Endothelial cell (in vitro differentiated cells): ENCODE measurements around the gene PRMT6. TPM values are rescaled to one million over a fixed set of nuclear protein-coding genes. Genes with fewer than 3 reads are reported as not detected.

Experiments
- DNase-seq: peaks from one replicate; pipeline ENCODE4 v3.0.0; 2021; ENCODE audit warnings: low spot score
- H3K27ac Mint-ChIP-seq: one replicate; pipeline ENCODE4 v1.8.0; 2021; ENCODE audit warnings: mixed read lengths, inconsistent platforms; ENCODE audit not compliant: unreplicated experiment
- H3K27me3 Mint-ChIP-seq: one replicate; pipeline ENCODE4 v1.8.0; 2021; ENCODE audit warnings: mild to moderate bottlenecking, moderate library complexity, mixed read lengths, inconsistent platforms; ENCODE audit not compliant: unreplicated experiment
- H3K36me3 Mint-ChIP-seq: one replicate; pipeline ENCODE4 v1.8.0; 2021; ENCODE audit warnings: mild to moderate bottlenecking, low read depth, mixed read lengths, inconsistent platforms; ENCODE audit not compliant: unreplicated experiment
- H3K4me1 Mint-ChIP-seq: one replicate; pipeline ENCODE4 v1.8.0; 2021; ENCODE audit warnings: mild to moderate bottlenecking, mixed read lengths, inconsistent platforms; ENCODE audit not compliant: unreplicated experiment
- H3K4me3 Mint-ChIP-seq: one replicate; pipeline ENCODE4 v1.8.0; 2021; ENCODE audit warnings: mild to moderate bottlenecking, mixed read lengths, inconsistent platforms; ENCODE audit not compliant: unreplicated experiment
- H3K9me3 Mint-ChIP-seq: one replicate; pipeline ENCODE4 v1.8.0; 2021; ENCODE audit warnings: mixed read lengths, inconsistent platforms; ENCODE audit not compliant: unreplicated experiment
- long read RNA-seq: library from polyadenylated mRNA; unstranded; transcript quantifications from one replicate; pipeline ENCODE4 v2.0.0, GENCODE V29; 2020; ENCODE audit not compliant: unreplicated experiment
- total RNA-seq: library from RNA; stranded (reverse); fragmentation: NEBNext Ultra II Directional; extraction: Animal tissue kit (Norgen Biotek cat#: 25700); gene quantifications from one replicate; pipeline ENCODE4 v1.2.1, GENCODE V29; 2021; ENCODE audit not compliant: unreplicated experiment
- TF ChIP-seq, protein P1 (sequence below): fragments of 200-600 bp; sonication (generic); IDR thresholded peaks from one replicate; pipeline ENCODE4 v1.5.0; 2021; ENCODE audit warnings: antibody characterized with exemption; ENCODE audit not compliant: unreplicated experiment

PRMT6 gene
- total RNA-seq, result 14.0 TPM
- long read RNA-seq, transcript PRMT6-201 (1 exons, 2,616 nt), result major isoform, 14 of 14 reads
- long read RNA-seq, partial matches to known transcripts, result 0 of 14 reads
- long read RNA-seq, other reads (novel, unspliced or antisense), result 0 of 14 reads

- Mint-ChIP-seq H3K4me1 (peaks cover 9% of the 10 kb centered on the region), H3K4me3 (peak within 1 kb of the TSS; percentile 95), H3K27ac (peak within 1 kb of the TSS; percentile 87), H3K9me3 (no peaks in the 10 kb centered on the region), H3K36me3 (no peaks in the 10 kb centered on the region), H3K27me3 (peaks cover 14% of the 10 kb centered on the region)
- peak; percentile 80 for DNase-seq
- TF ChIP-seq, protein P1, sequence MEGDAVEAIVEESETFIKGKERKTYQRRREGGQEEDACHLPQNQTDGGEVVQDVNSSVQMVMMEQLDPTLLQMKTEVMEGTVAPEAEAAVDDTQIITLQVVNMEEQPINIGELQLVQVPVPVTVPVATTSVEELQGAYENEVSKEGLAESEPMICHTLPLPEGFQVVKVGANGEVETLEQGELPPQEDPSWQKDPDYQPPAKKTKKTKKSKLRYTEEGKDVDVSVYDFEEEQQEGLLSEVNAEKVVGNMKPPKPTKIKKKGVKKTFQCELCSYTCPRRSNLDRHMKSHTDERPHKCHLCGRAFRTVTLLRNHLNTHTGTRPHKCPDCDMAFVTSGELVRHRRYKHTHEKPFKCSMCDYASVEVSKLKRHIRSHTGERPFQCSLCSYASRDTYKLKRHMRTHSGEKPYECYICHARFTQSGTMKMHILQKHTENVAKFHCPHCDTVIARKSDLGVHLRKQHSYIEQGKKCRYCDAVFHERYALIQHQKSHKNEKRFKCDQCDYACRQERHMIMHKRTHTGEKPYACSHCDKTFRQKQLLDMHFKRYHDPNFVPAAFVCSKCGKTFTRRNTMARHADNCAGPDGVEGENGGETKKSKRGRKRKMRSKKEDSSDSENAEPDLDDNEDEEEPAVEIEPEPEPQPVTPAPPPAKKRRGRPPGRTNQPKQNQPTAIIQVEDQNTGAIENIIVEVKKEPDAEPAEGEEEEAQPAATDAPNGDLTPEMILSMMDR, result no peak
Observed at GRCh38 chr1:107056426-107057196, at the start of gene PRMT6. Gene PRMT6, plus strand, starts transcription at chr1:107056674. Its CDS starts 42 bp downstream, at chr1:107056716.

- DNase-seq, result no peak
- no peaks in the 10 kb centered on the region for H3K4me1 Mint-ChIP-seq
- no peaks in the 10 kb centered on the region for H3K27me3 Mint-ChIP-seq
- no peak overlapping the region for H3K27ac Mint-ChIP-seq
- no peaks in the 10 kb centered on the region for H3K9me3 Mint-ChIP-seq
- no peaks in the 10 kb centered on the region for H3K36me3 Mint-ChIP-seq
- H3K4me3 Mint-ChIP-seq, result no peak overlapping the region
- TF ChIP-seq, protein P1, result no peak
Observed at GRCh38 chr1:107009281-107009680, 47.2 kb upstream of the PRMT6 start.

DNA sequence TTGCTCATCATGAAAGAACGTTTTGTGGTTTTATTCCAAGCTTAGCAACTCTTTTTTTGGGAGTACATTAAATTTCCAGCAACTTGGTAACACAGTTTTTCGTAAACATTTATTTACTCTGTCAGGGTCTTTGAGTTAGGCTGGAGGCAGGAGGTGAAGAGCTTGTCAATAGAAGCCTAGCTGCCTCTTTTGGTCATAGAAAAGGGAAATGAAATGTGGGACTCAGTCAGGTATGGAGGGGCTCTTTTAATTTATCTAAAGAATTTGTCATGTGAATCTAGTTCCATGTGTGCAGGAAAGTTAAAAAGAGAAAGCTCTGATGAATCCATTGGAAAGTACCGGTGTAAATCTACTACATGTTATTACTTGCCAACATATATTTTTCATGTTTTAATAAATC, 45.9 kb upstream of the PRMT6 start:
- TF ChIP-seq, protein P1, result no peak
- Mint-ChIP-seq H3K9me3 (no peaks in the 10 kb centered on the region), H3K27ac (no peak overlapping the region), H3K27me3 (no peaks in the 10 kb centered on the region), H3K4me1 (no peaks in the 10 kb centered on the region), H3K4me3 (no peak overlapping the region), H3K36me3 (no peaks in the 10 kb centered on the region)
- DNase-seq, result no peak

DNA sequence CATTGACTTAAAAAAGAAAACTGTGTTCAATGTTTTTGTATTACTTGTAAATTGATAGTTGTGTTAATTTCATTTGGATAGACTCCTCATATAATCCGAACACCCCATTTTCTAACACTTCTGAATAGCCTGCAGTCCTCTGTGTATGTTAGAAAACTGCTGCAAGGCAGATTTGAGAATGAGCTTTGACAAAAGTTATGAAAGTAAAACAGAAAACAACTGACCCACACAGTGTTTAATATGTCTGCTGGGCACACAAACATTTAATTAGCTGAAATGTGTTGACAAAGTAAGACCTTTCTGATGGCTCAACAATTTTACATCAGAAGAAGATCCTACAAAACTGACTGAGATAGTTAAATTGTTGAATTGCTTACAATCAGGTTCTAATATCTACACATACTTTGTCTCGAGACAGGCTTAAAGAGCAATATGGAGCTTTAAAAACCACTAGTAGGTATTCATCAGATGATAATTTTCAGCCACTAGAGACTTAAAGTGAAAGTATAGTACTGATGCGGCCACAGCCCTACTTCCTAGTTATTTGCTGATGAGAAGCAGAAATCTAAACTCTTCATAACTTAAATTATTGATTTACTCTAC, 40.0 kb upstream of the PRMT6 start:
- Mint-ChIP-seq H3K9me3 (no peaks in the 10 kb centered on the region), H3K4me1 (peaks cover 2% of the 10 kb centered on the region), H3K27me3 (no peaks in the 10 kb centered on the region), H3K27ac (no peak overlapping the region), H3K4me3 (no peak overlapping the region), H3K36me3 (no peaks in the 10 kb centered on the region)
- no peak for DNase-seq
- TF ChIP-seq, protein P1, result no peak

DNA sequence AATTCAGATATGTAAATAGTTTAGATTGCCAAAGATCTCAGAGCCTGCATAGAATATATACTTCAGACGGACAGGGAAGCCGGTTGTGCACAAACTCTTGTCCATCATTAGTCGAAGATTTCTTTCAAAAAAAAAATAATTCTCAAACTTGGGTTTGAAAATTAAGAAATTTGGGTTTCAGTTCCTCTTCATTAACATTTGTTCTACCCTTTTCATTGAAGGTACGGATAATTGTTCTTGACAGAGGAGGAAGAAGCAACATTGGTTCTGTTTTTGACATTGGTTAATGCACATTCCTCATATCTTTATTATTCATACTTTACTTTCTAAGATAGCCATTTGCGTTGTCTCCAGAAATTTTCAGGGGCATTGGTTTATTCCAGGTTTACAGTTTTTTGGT, 38.0 kb upstream of the PRMT6 start:
- peaks cover 2% of the 10 kb centered on the region for H3K4me1 Mint-ChIP-seq

More for the DNA sequence above, 38.0 kb upstream of the PRMT6 start:
- TF ChIP-seq, protein P1, result no peak
- no peak overlapping the region for H3K4me3 Mint-ChIP-seq
- no peaks in the 10 kb centered on the region for H3K27me3 Mint-ChIP-seq
- H3K9me3 Mint-ChIP-seq, result no peaks in the 10 kb centered on the region
- no peak overlapping the region for H3K27ac Mint-ChIP-seq
- no peaks in the 10 kb centered on the region for H3K36me3 Mint-ChIP-seq
- no peak for DNase-seq
